Cortex of kidney (tissue), 1 donor: ENCODE measurements around the gene EPHA8.

Experiments used
- DNase-seq: peaks from one replicate; lab custom pipeline; 2025; lab: John Stamatoyannopoulos, UW

EPHA8 gene

GRCh38 chr1:22567197-22567596 lies 3.9 kb downstream of the EPHA8 start:
- DNase-seq = no peak

- DNase-seq = no peak
Observed at GRCh38 chr1:22567994-22568393, 4.7 kb downstream of the EPHA8 start.

GRCh38 chr1:22569269-22569668 lies 6.0 kb downstream of the EPHA8 start:
- no peak for DNase-seq

GRCh38 chr1:22570140-22570909 lies 7.0 kb downstream of the EPHA8 start:
- no peak for DNase-seq

GRCh38 chr1:22572818-22573217 lies 9.5 kb downstream of the EPHA8 start:
- no peak for DNase-seq

GRCh38 chr1:22573237-22573636 lies 9.9 kb downstream of the EPHA8 start:
- DNase-seq = no peak

- DNase-seq = no peak
Observed at GRCh38 chr1:22575532-22576149, 12.4 kb downstream of the EPHA8 start.

- DNase-seq = no peak
Observed at GRCh38 chr1:22576150-22576544, 12.9 kb downstream of the EPHA8 start.

- DNase-seq = no peak
Observed at GRCh38 chr1:22576617-22577016, 13.3 kb downstream of the EPHA8 start.

GRCh38 chr1:22578732-22579361 lies 15.6 kb downstream of the EPHA8 start:
- no peak for DNase-seq

- DNase-seq = no peak
Observed at GRCh38 chr1:22579541-22580155, 16.4 kb downstream of the EPHA8 start.

- no peak for DNase-seq
Observed at GRCh38 chr1:22582661-22583635, 19.7 kb downstream of the EPHA8 start.

GRCh38 chr1:22584001-22584562 lies 20.8 kb downstream of the EPHA8 start:
- DNase-seq = no peak

GRCh38 chr1:22584970-22585369 lies 21.7 kb downstream of the EPHA8 start:
- DNase-seq = no peak

- no peak for DNase-seq
Observed at GRCh38 chr1:22585471-22585870, 22.2 kb downstream of the EPHA8 start.

GRCh38 chr1:22586356-22587130 lies 23.3 kb downstream of the EPHA8 start:
- DNase-seq = no peak

- no peak for DNase-seq
Observed at GRCh38 chr1:22587247-22587646, 24.0 kb downstream of the EPHA8 start.

- DNase-seq = no peak
Observed at GRCh38 chr1:22588899-22589422, 25.7 kb downstream of the EPHA8 start.

- DNase-seq = no peak
Observed at GRCh38 chr1:22591576-22591975, 28.3 kb downstream of the EPHA8 start.

GRCh38 chr1:22592051-22592450 lies 28.8 kb downstream of the EPHA8 start:
- no peak for DNase-seq
